Measurements from ENCODE around the gene NARF. TPM values are rescaled to one million over a fixed set of nuclear protein-coding genes. Genes with fewer than 3 reads are reported as not detected.
A peak's percentile ranks its signal among the peaks of the same experiment; 100 is the strongest.

Gene NARF
- total and polyA plus RNA-seq, 2 of the 8 experiments (the other 6 are each of a cell fraction or from before 2014, with no cell fraction given) = 97.4 to 131 TPM

DNA sequence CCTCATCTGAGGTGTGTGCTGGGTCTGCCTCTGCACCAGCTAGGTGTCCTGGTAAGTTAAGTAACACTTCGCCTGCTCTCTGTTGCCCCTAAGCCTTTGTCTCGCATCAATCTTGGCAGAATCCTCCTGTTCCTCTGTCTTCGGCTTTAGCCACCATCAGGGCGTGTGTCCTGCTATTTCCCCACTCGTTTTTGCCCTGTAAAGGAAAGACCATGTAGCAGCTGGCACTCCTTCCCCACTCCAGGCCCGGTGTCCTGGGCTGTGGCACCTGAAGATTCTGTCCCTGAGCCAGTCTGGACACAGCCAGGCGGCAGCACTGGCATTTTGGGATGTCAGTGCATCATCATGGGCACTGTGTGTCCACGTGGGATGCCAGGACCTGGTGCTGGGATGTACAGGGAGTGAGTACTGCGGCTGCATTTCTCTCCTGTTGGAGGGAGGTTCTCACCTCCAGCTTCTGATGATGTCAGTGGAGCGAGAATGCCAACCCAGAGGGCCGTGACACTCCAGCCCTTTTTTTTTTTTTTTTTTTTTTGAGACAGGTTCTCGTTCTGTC, 34.8 kb downstream of the NARF start:
- H4K91ac ChIP-seq (replicated peaks; ENCODE audit: insufficient read length, low read length) = no peak overlapping the region
- H3K14ac ChIP-seq (ENCODE audit: insufficient read length) = no peak overlapping the region
- no peak overlapping the region for H3K56ac ChIP-seq (replicated peaks; ENCODE audit: insufficient read length, low read depth, low read length)
- H3K4me2 ChIP-seq (ENCODE audit: insufficient read depth in 1 of 2, low read depth in 2 of 2, low read length in 2 of 2) = peak overlapping the region in 1 of 2 experiments; percentile 54; a peak in 1 of 4 replicates
- ChIA-PET CTCF (ENCODE audit: partially characterized antibody) (interaction anchor here (0.7 to 3.7 kb wide), 12 partner anchors 10 to 425 kb away, joined by 3 to 20 read pairs (median 4); partner anchors contain the start of gene FOXK2), POLR2A (ENCODE audit: partially characterized antibody) (interaction anchor here (2.1 kb wide), 1 partner anchor 13 kb away, joined by 7 read pairs; no protein-coding TSS in a partner anchor)
- peak overlapping the region in 1 of 4 experiments; percentile 51; a peak in 2 of 7 replicates for H3K9ac ChIP-seq (replicated peaks in 1 of 4; ENCODE audit: extremely low read depth in 1 of 4, low read depth in 3 of 4, low read length in 3 of 4)
- H3K27me3 ChIP-seq (replicated peaks in 1 of 4; ENCODE audit: control insufficient read depth in 3 of 4, extremely low read depth in 1 of 4, insufficient read depth in 3 of 4, low read length in 3 of 4) = peaks cover 2 to 23% (median 15%) of the 10 kb centered on the region in 4 experiments; a peak in 6 of 7 replicates
- H2AK5ac ChIP-seq (ENCODE audit: low read depth, low read length) = peak overlapping the region; percentile 82; the same call in 1 of the 2 replicates
- H4K20me1 ChIP-seq (replicated peaks in 1 of 2; ENCODE audit: control insufficient read depth in 1 of 2, insufficient read depth in 2 of 2, low read length in 2 of 2) = peaks cover 0 to 1% of the 10 kb centered on the region in 2 experiments
- no peak for FAIRE-seq
- H2BK20ac ChIP-seq (ENCODE audit: low read length) = peak overlapping the region; percentile 34; the same call in 1 of the 2 replicates
- H2BK15ac ChIP-seq (ENCODE audit: low read length) = 0 out of 2 replicates have a peak overlapping the region, but pooled peaks have one; percentile 46
- no peak overlapping the region for H3K27ac ChIP-seq (ENCODE audit: low read depth, low read length)
- H2AFZ ChIP-seq (ENCODE audit: low read length) = no peak overlapping the region
- H3K36me3 ChIP-seq (ENCODE audit: control insufficient read depth in 2 of 4, insufficient read depth in 4 of 4, low read length in 3 of 4) = peaks cover 0 to under 1% (median 0%) of the 10 kb centered on the region in 4 experiments; a peak in 2 of 8 replicates
- no peak overlapping the region for H3K4ac ChIP-seq (replicated peaks; ENCODE audit: insufficient read length, low read depth, low read length)
- 0 out of 2 replicates have a peak overlapping the region, but pooled peaks have one; percentile 27 for H2BK12ac ChIP-seq (ENCODE audit: low read depth, low read length)
- H3K18ac ChIP-seq (ENCODE audit: extremely low read depth, low read length) = no peak overlapping the region
- no peak overlapping the region for H4K5ac ChIP-seq (ENCODE audit: insufficient read length, low read depth, low read length)
- 0 out of 2 replicates have a peak overlapping the region, but pooled peaks have one; percentile 44 for H2BK5ac ChIP-seq (ENCODE audit: low read depth, low read length)
- no peaks in the 10 kb centered on the region for H3K79me2 ChIP-seq (ENCODE audit: control insufficient read depth in 1 of 2, insufficient read depth in 2 of 2, low read length in 2 of 2)
- WGBS, 2 experiments (ENCODE audit: extremely low coverage in 1 of 2, insufficient coverage in 1 of 2, insufficient read length in 1 of 2, insufficient replicate concordance in 2 of 2, low coverage in 1 of 2, low lambda C conversion rate in 2 of 2, missing lambda C conversion rate in 1 of 2) = 92% methylated on average over 11 of the region's 12 CpGs; no CpG with 5 or more reads in 1 of the 2 experiments
- TF ChIP-seq POU5F1 (IDR thresholded peaks at IDR 0.05; ENCODE audit: low read depth, low read length) (no peak), ZNF274 (IDR thresholded peaks at IDR 0.05; ENCODE audit: borderline replicate concordance, extremely low read depth, low read length) (no peak), BCL11A (IDR thresholded peaks at IDR 0.05; ENCODE audit: low read depth in 2 of 2, low read length in 2 of 2) (no peak)
- H3K4me3 ChIP-seq (ENCODE audit: extremely low read depth in 1 of 4, insufficient read depth in 2 of 4, low read depth in 3 of 4, low read length in 4 of 4) = no peak overlapping the region
- no peak overlapping the region for H3K23ac ChIP-seq (ENCODE audit: insufficient read length)
- no peak overlapping the region for H2BK120ac ChIP-seq (replicated peaks; ENCODE audit: low read depth, low read length)
- no peak for DNase-seq (ENCODE audit: low read depth in 1 of 2, low spot score in 2 of 2)
- no peaks in the 10 kb centered on the region for H3K9me3 ChIP-seq (ENCODE audit: insufficient read depth in 2 of 2, low read depth in 1 of 2, low read length in 1 of 2)
- no peaks in the 10 kb centered on the region for H3K79me1 ChIP-seq (ENCODE audit: low read depth, low read length)
- peaks cover 0 to 19% (median 9%) of the 10 kb centered on the region in 4 experiments; a peak in 6 of 7 replicates for H3K4me1 ChIP-seq (replicated peaks in 1 of 4; ENCODE audit: control insufficient read depth in 3 of 4, insufficient read depth in 4 of 4, low read length in 3 of 4)
- H3K23me2 ChIP-seq (ENCODE audit: low read depth, low read length) = peaks cover 9% of the 10 kb centered on the region; the same call in 1 of the 2 replicates
- H4K8ac ChIP-seq (ENCODE audit: extremely low read depth, insufficient read depth, low read length) = 0 out of 2 replicates have a peak overlapping the region, but pooled peaks have one; percentile 11
